ENCODE results near the gene MARCHF9.

GRCh38 chr12:57755194-57755453 is 221 bp downstream of the MARCHF9 start:
- TF ChIP-seq CTCF (IDR thresholded peaks at IDR 0.05) (no peak), EZH2phosphoT487 (IDR thresholded peaks at IDR 0.05) (no peak), EZH2 (IDR thresholded peaks at IDR 0.05) (no peak)
